ENCODE results near the gene LRG1. TPM values are rescaled to one million over a fixed set of nuclear protein-coding genes. Genes with fewer than 3 reads are reported as not detected.
"Not testable (repeated sequence)": the region's sequence is repeated elsewhere in the genome, so short reads cannot be mapped to it uniquely, and the experiment has no call there.

Gene LRG1
- total and polyA plus RNA-seq, 2 experiments from 2014 or later = 0.21 to 0.45 TPM

GRCh38 chr19:4542896-4543841 is 3.3 kb upstream of the LRG1 start:
- TF ChIP-seq NANOG (IDR thresholded peaks at IDR 0.05; ENCODE audit: borderline replicate concordance) = no peak
- no peak for TF ChIP-seq EZH2phosphoT487 (IDR thresholded peaks at IDR 0.05; ENCODE audit: unreplicated experiment)
- TF ChIP-seq EZH2 (IDR thresholded peaks at IDR 0.05; ENCODE audit: low read depth, unreplicated experiment) = no peak
- no peak for TF ChIP-seq JUNB (IDR thresholded peaks at IDR 0.05; ENCODE audit: unreplicated experiment)
- TF ChIP-seq ZNF331 (CRISPR knock-in tag; IDR thresholded peaks at IDR 0.05; ENCODE audit: low read depth) = no peak
- no peak for TF ChIP-seq ZNF114 (CRISPR knock-in tag; IDR thresholded peaks at IDR 0.05)
- no peak for TF ChIP-seq POLR2AphosphoS5 (IDR thresholded peaks at IDR 0.05; ENCODE audit: low read depth)
- no peak for TF ChIP-seq ETS1 (IDR thresholded peaks at IDR 0.05)
- no peak for TF ChIP-seq ZNF462 (CRISPR knock-in tag; IDR thresholded peaks at IDR 0.05)
- TF ChIP-seq REST (IDR thresholded peaks at IDR 0.05; ENCODE audit: unreplicated experiment) = no peak
- H3K27ac ChIP-seq (ENCODE audit: low read depth) = no peak overlapping the region
- peaks cover 10% of the 10 kb centered on the region for H3K4me1 Mint-ChIP-seq

GRCh38 chr19:4541806-4542145 is 1.9 kb upstream of the LRG1 start:
- H3K27me3 ChIP-seq (ENCODE audit: insufficient read depth); H3K4me3 Mint-ChIP-seq; H3K36me3 Mint-ChIP-seq (ENCODE audit: low read depth); H3K27me3 Mint-ChIP-seq (ENCODE audit: insufficient read depth, low read depth, poor library complexity); DNase-seq (ENCODE audit: low spot score); ATAC-seq; H3K4me2 ChIP-seq; H3K79me2 ChIP-seq (replicated peaks; ENCODE audit: insufficient read depth); H3K4me1 ChIP-seq (ENCODE audit: insufficient read depth); H3F3A ChIP-seq (replicated peaks; ENCODE audit: low read depth); H3K9me2 ChIP-seq (ENCODE audit: insufficient read depth); H3K27ac Mint-ChIP-seq; H3K9me3 Mint-ChIP-seq; H2AFZ ChIP-seq; H3K4me3 ChIP-seq; H4K20me1 ChIP-seq (replicated peaks; ENCODE audit: insufficient read depth); H3K27ac ChIP-seq (ENCODE audit: low read depth); H3K36me3 ChIP-seq (ENCODE audit: insufficient read depth): not testable (repeated sequence)
- H3K4me1 Mint-ChIP-seq = peaks cover 10% of the 10 kb centered on the region

More at GRCh38 chr19:4542896-4543841, 3.3 kb upstream of the LRG1 start:
- H3F3A ChIP-seq (replicated peaks; ENCODE audit: low read depth) = no peaks in the 10 kb centered on the region
- no peaks in the 10 kb centered on the region for H3K9me2 ChIP-seq (ENCODE audit: insufficient read depth)
- H2AFZ ChIP-seq = no peak overlapping the region
- H3K27me3 Mint-ChIP-seq (ENCODE audit: insufficient read depth, low read depth, poor library complexity) = peaks cover 11% of the 10 kb centered on the region
- H3K27ac Mint-ChIP-seq = no peak overlapping the region
- H3K9me3 Mint-ChIP-seq = peaks cover 6% of the 10 kb centered on the region; the same call in 1 of the 3 replicates
- no peaks in the 10 kb centered on the region for H4K20me1 ChIP-seq (replicated peaks; ENCODE audit: insufficient read depth)
- ATAC-seq (no peak), DNase-seq (ENCODE audit: low spot score) (no peak)
- H3K4me2 ChIP-seq = no peak overlapping the region
- no peaks in the 10 kb centered on the region for H3K79me2 ChIP-seq (replicated peaks; ENCODE audit: insufficient read depth)
- peaks cover 3% of the 10 kb centered on the region; the same call in 2 of the 3 replicates for H3K36me3 Mint-ChIP-seq (ENCODE audit: low read depth)
- H3K36me3 ChIP-seq (ENCODE audit: insufficient read depth) = no peaks in the 10 kb centered on the region
- H3K27me3 ChIP-seq (ENCODE audit: insufficient read depth) = no peaks in the 10 kb centered on the region
- no peak overlapping the region for H3K4me3 Mint-ChIP-seq
- H3K4me1 ChIP-seq (ENCODE audit: insufficient read depth) = no peaks in the 10 kb centered on the region; the same call in 1 of the 2 replicates
- no peak overlapping the region for H3K4me3 ChIP-seq

All from GM23338 (cell line).